ENCODE measurements around the gene ATP4A.

ATP4A gene

DNA sequence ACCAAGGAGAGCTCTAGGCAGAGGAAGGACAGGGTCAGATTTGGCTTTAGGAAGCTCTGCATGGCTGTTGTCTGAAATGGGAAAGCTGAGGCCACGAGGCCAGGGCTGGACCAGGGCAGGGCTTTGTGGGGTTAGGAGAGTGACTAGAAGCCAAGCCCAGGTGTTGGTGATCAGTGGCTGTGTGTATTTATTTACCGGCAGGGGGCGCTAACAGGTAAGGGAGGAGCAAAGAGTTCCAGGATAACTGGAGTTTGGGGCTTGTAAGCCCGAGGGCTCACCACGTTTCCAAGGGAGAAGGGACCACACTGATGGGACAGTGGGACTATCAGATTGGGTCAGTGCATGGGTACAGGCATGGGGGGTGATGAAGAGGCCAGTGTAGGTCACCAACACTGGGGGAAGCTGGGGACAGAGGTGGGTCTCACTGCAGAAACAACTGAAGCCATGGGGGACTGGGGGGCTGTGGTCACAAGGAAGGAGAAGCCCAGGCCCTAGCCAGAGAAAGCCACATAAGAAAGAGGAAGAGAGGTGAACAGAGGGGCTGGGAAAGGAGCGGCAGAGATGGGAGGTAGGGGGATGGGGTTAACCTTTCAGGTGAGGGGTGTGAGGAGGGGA, 14.2 kb downstream of the ATP4A start:
- DNase-seq (ENCODE audit: low read depth): peak; percentile 24

- DNase-seq (ENCODE audit: low read depth): no peak
These were observed 16.9 kb downstream of the ATP4A start for GRCh38 chr19:35546532-35546931.

DNA sequence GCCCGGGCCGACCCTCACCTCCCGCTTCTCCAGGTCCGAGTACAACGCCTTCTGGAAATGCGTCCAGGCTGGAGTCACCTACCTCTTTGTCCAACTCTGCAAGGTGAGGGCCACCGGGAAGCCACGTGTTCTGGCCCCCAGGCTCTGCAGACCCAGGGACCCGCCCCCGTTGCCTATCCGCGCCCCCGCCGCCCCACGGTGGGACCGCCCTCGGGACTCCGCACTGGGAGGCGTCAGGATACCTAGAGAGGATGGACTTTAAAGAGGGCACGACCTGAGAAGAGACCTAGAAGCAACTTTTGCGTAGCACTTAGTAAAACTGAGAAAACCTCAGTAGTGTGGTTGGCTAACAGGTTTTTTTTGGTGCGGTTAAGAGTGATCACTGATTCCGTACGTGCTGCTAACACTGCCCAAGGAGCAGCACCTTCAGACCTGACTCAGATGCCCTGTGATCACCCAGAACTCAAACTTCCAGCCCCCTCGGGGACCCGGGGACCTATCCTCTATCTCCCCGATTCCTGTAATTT, 17.5 kb downstream of the ATP4A start:
- peak; percentile 26 for DNase-seq (ENCODE audit: low read depth)

- peak; percentile 55 for DNase-seq (ENCODE audit: low read depth)
These were observed 18.2 kb downstream of the ATP4A start, which contains the start of gene TMEM147 for GRCh38 chr19:35545001-35545854. TSS of gene TMEM147 (plus strand) at chr19:35545626. CDS start at chr19:35545740, 114 bp downstream.

DNA sequence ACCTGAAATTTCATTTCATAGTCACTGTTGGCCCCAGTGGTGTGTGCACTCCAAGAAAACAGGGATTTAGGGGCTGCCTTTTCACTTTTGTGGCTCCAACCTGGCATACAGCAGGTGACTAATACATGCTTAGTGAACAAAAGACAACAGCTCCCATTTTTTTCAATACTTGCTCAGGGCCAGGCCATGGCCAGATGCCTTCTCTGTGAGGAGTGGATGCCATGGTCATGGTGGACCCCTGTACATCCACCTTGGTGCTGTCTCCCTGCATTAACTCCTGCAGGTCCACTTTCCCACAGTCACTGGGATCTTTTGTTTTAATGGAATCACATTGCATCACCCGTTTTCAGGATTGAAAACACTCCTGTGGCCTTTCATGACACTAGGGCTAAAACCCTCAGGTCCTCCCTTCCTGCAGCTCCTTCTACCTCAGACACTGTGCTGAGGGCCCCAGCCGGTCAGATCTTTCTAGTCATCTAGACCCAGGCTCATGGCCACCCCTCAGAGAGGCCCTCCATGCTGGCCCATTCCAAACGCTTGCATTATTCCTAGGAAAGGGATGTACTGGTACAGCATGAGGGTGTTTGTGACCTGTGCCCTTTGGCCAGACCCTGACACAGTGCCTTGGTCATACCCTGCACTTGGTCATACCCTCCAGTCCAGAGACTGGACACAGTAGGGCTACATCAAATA, 19.2 kb downstream of the ATP4A start:
- DNase-seq (ENCODE audit: low read depth): no peak

DNA sequence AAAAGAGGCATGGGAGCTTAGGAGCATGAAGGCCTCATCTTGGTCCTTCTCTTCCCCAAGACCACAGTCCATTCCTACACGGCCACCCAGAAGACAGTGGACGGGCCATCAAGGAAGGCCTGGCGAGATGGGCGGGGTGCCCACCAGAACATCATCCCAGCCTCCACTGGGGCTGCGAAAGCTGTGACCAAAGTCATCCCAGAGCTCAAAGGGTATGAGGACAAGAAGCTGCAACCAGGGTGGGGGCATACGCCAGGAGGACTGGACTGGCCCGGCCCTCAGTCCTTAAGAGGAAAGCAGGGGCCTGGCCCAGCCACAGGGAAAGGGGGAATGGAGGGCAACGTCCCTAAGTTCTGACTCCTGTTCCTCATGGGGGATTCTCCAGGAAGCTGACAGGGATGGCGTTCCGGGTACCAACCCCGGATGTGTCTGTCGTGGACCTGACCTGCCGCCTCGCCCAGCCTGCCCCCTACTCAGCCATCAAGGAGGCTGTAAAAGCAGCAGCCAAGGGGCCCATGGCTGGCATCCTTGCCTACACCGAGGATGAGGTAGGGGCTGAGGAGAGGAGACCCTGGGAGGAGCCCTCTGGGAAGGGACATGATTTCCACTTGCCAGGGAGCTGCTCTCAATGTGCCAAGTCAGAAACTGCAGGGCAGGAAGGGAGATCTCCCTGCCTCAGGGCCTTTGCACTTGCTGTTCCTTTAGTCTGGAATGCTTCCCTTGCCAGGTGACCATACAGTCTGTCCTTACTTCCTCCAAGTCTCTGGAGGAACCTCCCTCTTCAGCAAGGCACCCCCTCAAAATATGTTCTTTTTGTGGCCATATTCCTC, 20.0 kb downstream of the ATP4A start:
- DNase-seq (ENCODE audit: low read depth): no peak

DNA sequence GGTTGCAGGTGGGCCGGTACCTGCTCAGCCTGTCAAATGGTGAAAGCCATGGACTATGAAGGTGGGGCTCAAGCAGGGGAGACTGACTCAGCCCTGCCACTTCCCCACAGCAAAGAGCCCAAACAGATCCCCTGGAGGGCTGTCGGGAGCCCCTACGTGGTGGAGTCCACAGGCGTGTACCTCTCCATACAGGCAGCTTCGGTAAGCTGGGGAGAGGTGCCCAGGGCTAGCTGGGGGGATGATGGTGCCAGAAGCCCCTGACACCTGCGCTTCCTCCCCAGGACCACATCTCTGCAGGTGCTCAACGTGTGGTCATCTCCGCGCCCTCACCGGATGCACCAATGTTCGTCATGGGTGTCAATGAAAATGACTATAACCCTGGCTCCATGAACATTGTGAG, 21.2 kb downstream of the ATP4A start:
- DNase-seq (ENCODE audit: low read depth): no peak

DNA sequence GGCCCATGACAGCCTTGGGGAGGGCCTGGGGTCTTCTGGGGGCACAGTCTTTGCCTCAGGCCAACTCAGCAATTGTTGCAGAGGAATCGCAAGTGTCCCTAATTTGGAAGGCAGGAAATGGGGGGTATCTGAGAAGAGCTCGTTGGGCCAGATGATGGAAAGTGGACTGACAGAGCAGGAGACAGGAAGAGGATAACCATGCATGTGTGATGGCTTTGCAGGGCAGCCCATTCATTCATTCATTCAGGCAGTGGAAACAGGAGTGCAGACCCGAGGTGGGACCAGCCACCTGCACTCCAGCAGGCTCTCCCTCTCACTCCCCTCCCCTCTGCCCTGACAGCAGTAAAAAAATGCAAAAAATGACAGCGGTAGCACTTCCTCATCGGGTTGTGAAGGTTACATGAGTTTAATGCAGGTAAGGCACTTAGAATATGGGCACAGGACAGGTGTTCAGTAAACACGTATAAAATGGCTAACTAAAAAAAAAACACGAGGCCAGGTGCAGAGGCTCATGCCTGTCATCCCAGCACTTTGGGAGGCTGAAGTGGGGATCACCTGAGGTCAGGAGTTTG, 23.0 kb downstream of the ATP4A start:
- DNase-seq (ENCODE audit: low read depth): no peak

- DNase-seq (ENCODE audit: low read depth): no peak
These were observed 23.6 kb downstream of the ATP4A start for GRCh38 chr19:35539850-35540249.

GRCh38 chr19:35539314-35539713, 24.1 kb downstream of the ATP4A start:
- DNase-seq (ENCODE audit: low read depth): no peak

GRCh38 chr19:35534803-35535480, 28.5 kb downstream of the ATP4A start:
- no peak for DNase-seq (ENCODE audit: low read depth)

- no peak for DNase-seq (ENCODE audit: low read depth)
These were observed 29.6 kb downstream of the ATP4A start for GRCh38 chr19:35533822-35534392.

DNA sequence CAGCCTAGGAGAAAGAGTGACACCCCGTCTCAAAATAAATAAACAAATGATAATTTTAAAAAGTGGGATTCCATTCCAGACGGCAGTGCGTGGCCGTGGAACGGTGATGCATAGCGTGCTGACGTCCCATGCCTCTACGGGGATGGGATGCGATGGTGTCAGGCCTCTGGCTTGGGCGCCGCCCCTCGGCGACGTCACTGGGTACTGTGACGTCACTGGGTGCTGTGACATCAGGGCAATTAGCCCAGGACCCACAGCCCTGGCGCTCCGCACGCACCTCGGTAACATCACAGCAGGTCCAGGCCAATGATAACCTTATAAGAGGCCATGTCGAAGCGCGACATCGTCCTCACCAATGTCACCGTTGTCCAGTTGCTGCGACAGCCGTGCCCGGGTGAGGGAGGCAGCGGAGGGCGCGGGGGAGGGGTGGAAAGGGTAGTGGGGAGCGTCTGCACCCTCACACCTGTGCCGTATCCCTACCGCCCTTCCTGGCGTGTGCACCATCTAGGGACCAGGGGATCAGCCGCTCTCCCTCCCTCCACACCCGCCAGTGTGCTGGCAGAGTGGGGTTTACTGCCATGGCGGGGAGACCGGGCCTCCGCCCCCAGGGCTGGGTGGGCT, 30.1 kb downstream of the ATP4A start, which contains the start of gene GAPDHS:
Gene GAPDHS, plus strand, starts transcription at position 256 of the 621 bp plus-strand sequence. Its CDS starts 72 bp downstream, at position 328.
- no peak for DNase-seq (ENCODE audit: low read depth)

- no peak for DNase-seq (ENCODE audit: low read depth)
These were observed 32.2 kb downstream of the ATP4A start for GRCh38 chr19:35531291-35531690.

DNA sequence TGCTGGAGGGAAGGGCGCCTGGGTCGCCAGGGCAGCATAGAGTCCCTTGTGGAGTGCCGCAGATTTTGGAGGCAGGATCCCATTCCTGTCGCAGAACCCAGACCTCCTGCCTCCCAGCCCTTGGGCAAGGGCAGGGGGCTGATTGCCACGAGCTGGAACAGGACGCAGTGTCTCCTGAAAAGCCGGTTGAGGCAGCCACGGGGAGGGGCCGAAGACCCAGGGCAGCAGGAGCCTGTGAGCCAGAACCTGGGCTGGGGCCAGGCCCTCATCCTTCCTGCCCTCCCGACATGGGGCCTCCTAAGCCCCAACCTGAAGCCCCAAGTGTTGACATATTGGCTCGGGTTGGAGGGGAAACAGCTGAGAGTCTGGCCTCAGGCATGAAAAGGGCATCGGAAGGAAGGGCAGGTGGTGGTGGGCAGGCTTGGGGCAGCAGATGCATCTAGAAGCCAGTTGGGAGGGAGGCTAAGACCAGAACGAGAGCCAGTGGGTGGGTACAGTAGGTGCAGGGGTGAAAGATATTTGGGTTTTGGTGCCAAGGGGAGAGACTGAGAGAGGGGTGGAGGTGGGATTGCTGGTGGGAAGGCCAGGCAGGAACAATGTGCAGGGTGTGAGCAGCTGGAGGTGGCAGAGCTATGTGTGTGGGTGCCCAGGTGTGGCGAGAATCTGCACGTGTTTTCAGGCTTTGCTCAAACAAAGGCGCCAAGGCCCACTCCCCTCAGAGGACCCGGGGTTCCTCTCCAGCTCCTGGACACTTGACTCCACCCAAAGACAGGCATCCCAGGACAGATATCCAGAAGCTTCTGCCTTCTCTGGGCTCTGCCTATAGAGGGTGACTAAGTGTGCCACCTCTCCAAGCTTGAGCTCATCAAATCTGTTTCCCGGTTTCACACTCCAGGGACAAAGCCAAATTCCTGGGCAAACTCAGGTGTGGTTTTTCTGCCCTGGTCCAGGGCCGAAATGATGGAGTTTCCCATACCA, 33.9 kb downstream of the ATP4A start:
- no peak for DNase-seq (ENCODE audit: low read depth)

DNA sequence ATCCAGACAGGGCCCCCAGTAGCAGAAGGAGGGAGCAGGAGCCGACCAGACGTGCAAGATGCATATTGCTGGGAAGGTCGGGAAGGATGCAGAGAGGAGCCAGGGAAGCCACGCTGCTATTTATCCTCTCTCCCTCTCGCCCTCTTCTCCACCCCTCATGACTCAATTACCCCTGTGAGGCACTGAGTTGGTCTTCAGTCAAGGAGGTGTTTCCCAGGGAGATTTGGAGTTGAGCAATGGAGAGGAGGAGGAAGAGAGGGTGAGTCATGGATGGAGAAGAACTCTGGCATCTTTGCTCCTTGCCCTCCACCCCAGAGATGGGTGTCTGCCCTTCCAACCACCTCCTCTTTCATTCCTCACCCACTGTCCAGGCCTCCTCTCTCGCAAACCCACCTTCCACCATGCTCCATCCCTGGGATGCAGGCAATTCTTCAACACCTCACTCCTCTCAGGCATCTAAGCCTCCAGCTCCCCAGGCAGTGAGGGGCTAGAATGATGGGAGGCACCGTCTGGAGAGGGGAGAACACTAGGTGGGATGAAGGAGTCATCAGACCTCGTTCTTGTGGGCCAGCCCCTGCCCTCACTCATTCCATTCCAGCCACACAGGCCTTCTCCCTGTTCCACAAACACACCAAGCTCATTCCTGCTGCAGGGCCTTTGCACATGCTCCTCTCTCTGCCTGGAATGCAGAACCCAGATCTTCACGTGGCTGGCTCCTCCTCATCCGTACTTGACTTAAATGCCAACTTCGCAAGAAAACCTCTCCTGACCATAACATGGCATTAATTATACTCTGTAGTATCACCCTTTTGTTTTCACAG, 35.0 kb downstream of the ATP4A start, which contains the start of gene SBSN:
Gene SBSN, minus strand, starts transcription at position 94 of the 821 bp plus-strand sequence. Its CDS starts 30 bp downstream, at position 64.
- no peak for DNase-seq (ENCODE audit: low read depth)

DNA sequence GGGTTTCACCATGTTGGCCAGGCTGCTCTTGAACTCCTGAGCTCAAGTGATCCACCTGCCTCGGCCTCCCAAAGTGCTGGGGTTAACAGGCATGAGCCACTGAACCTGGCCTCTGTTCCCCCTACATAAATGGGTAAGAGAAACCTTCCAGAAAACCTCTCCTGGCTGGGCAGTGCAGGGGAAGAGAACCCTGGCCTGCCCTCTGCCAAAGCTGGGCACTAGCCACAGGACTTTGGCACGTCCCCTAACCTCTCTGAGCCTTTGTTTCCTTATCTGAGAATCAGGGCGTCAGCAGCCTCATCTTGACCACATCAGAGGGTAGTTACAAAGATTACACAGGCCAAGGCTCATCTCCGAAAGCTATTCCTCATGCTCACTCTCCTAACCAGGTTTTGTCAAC, 37.6 kb downstream of the ATP4A start:
- no peak for DNase-seq (ENCODE audit: low read depth)
